Measurements from ENCODE around the gene ABCC9.
"Not testable (repeated sequence)": the region's sequence is repeated elsewhere in the genome, so short reads cannot be mapped to it uniquely, and the experiment has no call there.

The ABCC9 gene

GRCh38 chr12:21801522-21802288 is 139.5 kb downstream of the ABCC9 start:
- TF ChIP-seq CTCF (IDR thresholded peaks at IDR 0.05; ENCODE audit: unreplicated experiment in 3 of 3) = no peak
- H3K36me3 Mint-ChIP-seq (ENCODE audit: low read depth) = no peaks in the 10 kb centered on the region
- no peaks in the 10 kb centered on the region for H3K9me3 Mint-ChIP-seq
- no peaks in the 10 kb centered on the region for H3K27me3 Mint-ChIP-seq (ENCODE audit: low read depth)
- H3K4me3 Mint-ChIP-seq = no peak overlapping the region
- no peaks in the 10 kb centered on the region for H3K4me1 Mint-ChIP-seq
- H3K27ac Mint-ChIP-seq = peak overlapping the region in 1 of 3 experiments; percentile 63

- H3K9me3 Mint-ChIP-seq = no peaks in the 10 kb centered on the region
- no peaks in the 10 kb centered on the region for H3K27me3 Mint-ChIP-seq (ENCODE audit: low read depth)
- no peak for TF ChIP-seq CTCF (IDR thresholded peaks at IDR 0.05; ENCODE audit: unreplicated experiment in 3 of 3)
- no peak overlapping the region for H3K4me3 Mint-ChIP-seq
- H3K4me1 Mint-ChIP-seq = no peaks in the 10 kb centered on the region
- peak overlapping the region in 2 of 3 experiments; percentile 16 to 83 for H3K27ac Mint-ChIP-seq
- H3K36me3 Mint-ChIP-seq (ENCODE audit: low read depth) = no peaks in the 10 kb centered on the region
Measured at GRCh38 chr12:21800011-21800410, 141.2 kb downstream of the ABCC9 start.

- no peak overlapping the region for H3K4me3 Mint-ChIP-seq
- H3K27me3 Mint-ChIP-seq (ENCODE audit: low read depth) = no peaks in the 10 kb centered on the region
- H3K36me3 Mint-ChIP-seq (ENCODE audit: low read depth) = peaks cover 4% of the 10 kb centered on the region
- TF ChIP-seq CTCF (IDR thresholded peaks at IDR 0.05; ENCODE audit: unreplicated experiment in 3 of 3) = no peak
- H3K4me1 Mint-ChIP-seq = no peaks in the 10 kb centered on the region
- no peak overlapping the region for H3K27ac Mint-ChIP-seq
- peaks cover 13% of the 10 kb centered on the region for H3K9me3 Mint-ChIP-seq
Measured at GRCh38 chr12:21797539-21797938, 143.7 kb downstream of the ABCC9 start.

- H3K27ac Mint-ChIP-seq = no peak overlapping the region
- H3K9me3 Mint-ChIP-seq = peaks cover 26% of the 10 kb centered on the region
- no peaks in the 10 kb centered on the region for H3K27me3 Mint-ChIP-seq (ENCODE audit: low read depth)
- H3K36me3 Mint-ChIP-seq (ENCODE audit: low read depth) = peaks cover 4% of the 10 kb centered on the region
- no peaks in the 10 kb centered on the region for H3K4me1 Mint-ChIP-seq
- TF ChIP-seq CTCF (IDR thresholded peaks at IDR 0.05; ENCODE audit: unreplicated experiment in 3 of 3) = no peak
- no peak overlapping the region for H3K4me3 Mint-ChIP-seq
Measured at GRCh38 chr12:21795648-21796328, 145.4 kb downstream of the ABCC9 start.

- not testable (repeated sequence) for H3K4me3 Mint-ChIP-seq
Measured at GRCh38 chr12:21794807-21795595, 146.2 kb downstream of the ABCC9 start.

GRCh38 chr12:21789687-21790086 is 151.5 kb downstream of the ABCC9 start:
- H3K9me3 Mint-ChIP-seq = peaks cover 26% of the 10 kb centered on the region
- H3K27ac Mint-ChIP-seq; H3K4me3 Mint-ChIP-seq; H3K27me3 Mint-ChIP-seq (ENCODE audit: low read depth); H3K4me1 Mint-ChIP-seq; H3K36me3 Mint-ChIP-seq (ENCODE audit: low read depth): not testable (repeated sequence)

More at GRCh38 chr12:21794807-21795595, 146.2 kb downstream of the ABCC9 start:
- H3K9me3 Mint-ChIP-seq = peaks cover 26% of the 10 kb centered on the region
- not testable (repeated sequence) for H3K27me3 Mint-ChIP-seq (ENCODE audit: low read depth); H3K4me1 Mint-ChIP-seq; H3K36me3 Mint-ChIP-seq (ENCODE audit: low read depth); H3K27ac Mint-ChIP-seq
